AG04449 (cell line): ENCODE measurements around the gene TNS3.

Experiments used
- CTCF ChIA-PET: fragments of 350-600 bp; formaldehyde crosslinking; extraction: SDS; loops from one replicate; lab custom pipeline; 2021; ENCODE audit warnings: antibody characterized with exemption; lab: Yijun Ruan, JAX
- POLR2A ChIA-PET: fragments of 400-600, 350-600 bp; formaldehyde crosslinking; extraction: SDS; loops from one replicate; lab custom pipeline; 2020; ENCODE audit warnings: antibody characterized with exemption, inconsistent platforms; lab: Yijun Ruan, JAX
- DNase-seq: peaks from one replicate; pipeline ENCODE4 v3.0.0-alpha.2; 2010; ENCODE audit warnings: low read depth, low spot score
- H3K4me3 ChIP-seq: 2 replicates; pipeline ENCODE4 v1.5.1; 2011; ENCODE audit warnings: low read depth, mild to moderate bottlenecking, control low read depth, low read length
- CTCF ChIP-seq: IDR thresholded peaks from one replicate; pipeline ENCODE4 v1.5.1; 2011; ENCODE audit warnings: mild to moderate bottlenecking, moderate library complexity, low read length, control low read depth, inconsistent platforms; ENCODE audit not compliant: insufficient read depth; ENCODE audit errors: missing control alignments

TNS3 gene

GRCh38 chr7:47379629-47380324, 202.1 kb downstream of the TNS3 start:
- no peak for DNase-seq
- ChIA-PET CTCF (interaction anchor here (0.9 to 5.2 kb wide), 7 partner anchors 9 to 561 kb away, joined by 3 to 19 read pairs (median 3); no protein-coding TSS in a partner anchor), POLR2A (no interaction called here)
- no peak for TF ChIP-seq CTCF
- no peak overlapping the region for H3K4me3 ChIP-seq

GRCh38 chr7:47378728-47379395, 203.0 kb downstream of the TNS3 start:
- ChIA-PET POLR2A (no interaction called here), CTCF (interaction anchor here (0.9 to 3.1 kb wide), 3 partner anchors 14 to 562 kb away, joined by 3 to 19 read pairs (median 3); no protein-coding TSS in a partner anchor)
- TF ChIP-seq CTCF: no peak
- no peak for DNase-seq
- no peak overlapping the region for H3K4me3 ChIP-seq

GRCh38 chr7:47377741-47378140, 204.2 kb downstream of the TNS3 start:
- H3K4me3 ChIP-seq: no peak overlapping the region
- ChIA-PET CTCF (interaction anchor here (1.1 kb wide), 1 partner anchor 15 kb away, joined by 3 read pairs; no protein-coding TSS in a partner anchor), POLR2A (no interaction called here)
- no peak for TF ChIP-seq CTCF
- DNase-seq: no peak

GRCh38 chr7:47376991-47377616, 204.8 kb downstream of the TNS3 start:
- ChIA-PET CTCF (interaction anchor here (1.2 kb wide), 1 partner anchor 111 kb away, joined by 5 read pairs; no protein-coding TSS in a partner anchor), POLR2A (no interaction called here)
- TF ChIP-seq CTCF: no peak
- no peak for DNase-seq
- no peak overlapping the region for H3K4me3 ChIP-seq

- POLR2A ChIA-PET: interaction anchor here (0.7 kb wide), 1 partner anchor 423 kb away, joined by 5 read pairs; no protein-coding TSS in a partner anchor
- no peak for DNase-seq
- H3K4me3 ChIP-seq: no peak overlapping the region
- TF ChIP-seq CTCF: no peak
- CTCF ChIA-PET: interaction anchor here (0.7 kb wide), 1 partner anchor 19 kb away, joined by 3 read pairs; no protein-coding TSS in a partner anchor
Observed at GRCh38 chr7:47375121-47375938, 206.6 kb downstream of the TNS3 start.
